Loucy (cell line): Measurements from ENCODE around the gene SCN3A.

Experiments
- EZH2phosphoT487 ChIP-seq: fragments of 200-600 bp; IDR thresholded peaks from 2 replicates; pipeline ENCODE4 v1.6.1; 2018; ENCODE audit warnings: antibody characterized with exemption, mild to moderate bottlenecking, moderate library complexity, borderline replicate concordance
- TF ChIP-seq, protein P1 (sequence below): fragments of 200-600 bp; sonication (generic); conservative IDR thresholded peaks from 2 replicates; pipeline ENCODE4 v1.5.1; 2014; ENCODE audit warnings: mild to moderate bottlenecking, antibody characterized with exemption, low read length

DNA sequence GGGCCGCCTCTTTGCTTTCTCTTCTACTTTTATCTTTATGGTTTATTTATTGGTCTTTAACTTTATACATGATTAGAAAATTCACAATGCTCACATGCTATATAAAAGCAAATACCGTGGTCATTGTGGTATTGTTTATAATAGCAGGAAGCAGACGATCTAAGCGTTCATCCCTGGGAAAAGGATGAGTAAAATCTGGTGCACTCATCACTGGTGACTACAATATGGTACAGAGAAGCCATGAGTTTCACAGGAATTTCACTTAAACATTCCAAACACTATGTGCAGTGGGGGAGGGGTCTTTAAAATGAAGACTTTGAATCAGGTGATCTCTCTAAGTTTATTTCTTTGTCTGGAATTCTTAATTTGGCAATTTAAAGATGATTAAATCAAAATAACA, 97.9 kb downstream of the SCN3A start:
- TF ChIP-seq, protein P1, sequence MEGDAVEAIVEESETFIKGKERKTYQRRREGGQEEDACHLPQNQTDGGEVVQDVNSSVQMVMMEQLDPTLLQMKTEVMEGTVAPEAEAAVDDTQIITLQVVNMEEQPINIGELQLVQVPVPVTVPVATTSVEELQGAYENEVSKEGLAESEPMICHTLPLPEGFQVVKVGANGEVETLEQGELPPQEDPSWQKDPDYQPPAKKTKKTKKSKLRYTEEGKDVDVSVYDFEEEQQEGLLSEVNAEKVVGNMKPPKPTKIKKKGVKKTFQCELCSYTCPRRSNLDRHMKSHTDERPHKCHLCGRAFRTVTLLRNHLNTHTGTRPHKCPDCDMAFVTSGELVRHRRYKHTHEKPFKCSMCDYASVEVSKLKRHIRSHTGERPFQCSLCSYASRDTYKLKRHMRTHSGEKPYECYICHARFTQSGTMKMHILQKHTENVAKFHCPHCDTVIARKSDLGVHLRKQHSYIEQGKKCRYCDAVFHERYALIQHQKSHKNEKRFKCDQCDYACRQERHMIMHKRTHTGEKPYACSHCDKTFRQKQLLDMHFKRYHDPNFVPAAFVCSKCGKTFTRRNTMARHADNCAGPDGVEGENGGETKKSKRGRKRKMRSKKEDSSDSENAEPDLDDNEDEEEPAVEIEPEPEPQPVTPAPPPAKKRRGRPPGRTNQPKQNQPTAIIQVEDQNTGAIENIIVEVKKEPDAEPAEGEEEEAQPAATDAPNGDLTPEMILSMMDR = no peak
- TF ChIP-seq EZH2phosphoT487 = no peak
